Epithelial cell of prostate (primary cell): ENCODE measurements around the gene VPS8.
A peak's percentile ranks its signal among the peaks of the same experiment; 100 is the strongest.

Experiments used
- DNase-seq: peaks from one replicate; pipeline ENCODE4 v3.0.0-alpha.2; 2011; ENCODE audit warnings: low read depth, low spot score
- H3K27ac ChIP-seq: fragments of 450-650 bp; 2 replicates; pipeline ENCODE4 v1.5.1; 2017; ENCODE audit warnings: mild to moderate bottlenecking

Gene VPS8

GRCh38 chr3:185071287-185071800, 259.4 kb downstream of the VPS8 start:
- DNase-seq: no peak
- H3K27ac ChIP-seq: no peak overlapping the region

- no peak overlapping the region for H3K27ac ChIP-seq
- DNase-seq: no peak
These were observed 263.6 kb downstream of the VPS8 start for GRCh38 chr3:185075547-185075946.

GRCh38 chr3:185076219-185076618, 264.3 kb downstream of the VPS8 start:
- no peak for DNase-seq
- H3K27ac ChIP-seq: no peak overlapping the region

GRCh38 chr3:185079625-185080024, 267.7 kb downstream of the VPS8 start:
- DNase-seq: no peak
- no peak overlapping the region for H3K27ac ChIP-seq

GRCh38 chr3:185081521-185081920, 269.6 kb downstream of the VPS8 start:
- no peak for DNase-seq
- no peak overlapping the region for H3K27ac ChIP-seq

GRCh38 chr3:185082149-185082548, 270.2 kb downstream of the VPS8 start:
- DNase-seq: no peak
- H3K27ac ChIP-seq: no peak overlapping the region

GRCh38 chr3:185082829-185083228, 270.9 kb downstream of the VPS8 start:
- no peak overlapping the region for H3K27ac ChIP-seq
- no peak for DNase-seq

- H3K27ac ChIP-seq: no peak overlapping the region
These were observed 272.4 kb downstream of the VPS8 start for GRCh38 chr3:185084402-185084801.

GRCh38 chr3:185084901-185085300, 272.9 kb downstream of the VPS8 start:
- no peak overlapping the region for H3K27ac ChIP-seq
- peak; percentile 10 for DNase-seq

More at GRCh38 chr3:185084402-185084801, 272.4 kb downstream of the VPS8 start:
- DNase-seq: no peak

- no peak for DNase-seq
- no peak overlapping the region for H3K27ac ChIP-seq
These were observed 275.5 kb downstream of the VPS8 start for GRCh38 chr3:185087419-185087818.

GRCh38 chr3:185089343-185089742, 277.4 kb downstream of the VPS8 start:
- DNase-seq: no peak
- no peak overlapping the region for H3K27ac ChIP-seq

- DNase-seq: no peak
These were observed 277.8 kb downstream of the VPS8 start for GRCh38 chr3:185089751-185090150.

GRCh38 chr3:185090811-185091210, 278.8 kb downstream of the VPS8 start:
- H3K27ac ChIP-seq: no peak overlapping the region
- no peak for DNase-seq

More at GRCh38 chr3:185089751-185090150, 277.8 kb downstream of the VPS8 start:
- no peak overlapping the region for H3K27ac ChIP-seq

- no peak overlapping the region for H3K27ac ChIP-seq
- DNase-seq: no peak
These were observed 281.1 kb downstream of the VPS8 start for GRCh38 chr3:185093116-185093515.

- no peak overlapping the region for H3K27ac ChIP-seq
- DNase-seq: no peak
These were observed 282.7 kb downstream of the VPS8 start for GRCh38 chr3:185094697-185095096.
